ENCODE data around the gene PAEP. TPM values are rescaled to one million over a fixed set of nuclear protein-coding genes. Genes with fewer than 3 reads are reported as not detected.

PAEP gene
- total RNA-seq, 1 donor, result not detected

DNA sequence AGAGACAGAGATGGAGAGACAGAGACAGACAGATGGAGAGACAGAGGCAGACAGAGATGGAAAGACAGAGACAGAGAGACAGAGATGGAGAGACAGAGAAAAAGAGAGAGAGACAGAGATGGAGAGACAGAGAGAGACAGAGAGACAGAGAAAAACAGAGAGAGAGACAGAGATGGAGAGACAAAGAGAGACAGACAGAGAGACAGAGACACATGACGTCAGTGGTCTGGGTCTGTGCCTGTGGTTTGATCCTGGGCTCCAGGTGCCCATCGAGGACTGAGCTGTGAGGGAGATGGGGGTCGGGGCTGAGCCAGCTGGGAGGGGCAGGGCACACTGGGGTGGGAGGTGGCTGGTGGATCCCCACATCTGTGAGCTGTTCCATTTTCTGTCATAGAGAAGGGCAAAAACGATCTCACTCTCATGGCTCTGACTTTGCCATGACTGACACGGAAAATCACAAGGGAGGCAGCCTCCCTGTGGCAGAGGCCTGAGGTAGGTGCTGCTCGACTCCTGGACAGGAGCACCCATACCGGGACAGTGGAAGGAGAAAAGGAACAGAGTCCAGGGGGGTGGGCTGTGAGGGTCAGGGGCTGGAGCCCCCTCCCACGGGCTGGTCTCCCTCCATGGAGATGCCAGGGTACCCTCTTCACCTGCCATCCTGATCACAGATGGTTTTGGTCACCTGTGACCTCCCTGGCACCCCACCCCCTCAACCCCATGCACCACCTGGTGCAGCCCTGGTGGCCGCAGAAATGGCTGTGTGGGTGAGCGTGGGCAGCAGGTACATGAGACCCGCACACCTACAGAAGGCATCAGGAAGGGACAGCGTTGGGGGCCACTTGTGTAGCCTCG lies 49.0 kb downstream of the PAEP start:
- Histone ChIP-seq H3K27ac (ENCODE audit: low read depth, low read length) (no peak overlapping the region), H3K79me2 (ENCODE audit: insufficient read depth, low read length) (no peaks in the 10 kb centered on the region), H3K36me3 (ENCODE audit: insufficient read depth, low read length) (no peaks in the 10 kb centered on the region), H3K4me1 (ENCODE audit: insufficient read depth, low read length) (no peaks in the 10 kb centered on the region), H3K4me3 (ENCODE audit: insufficient read depth, low read length) (no peak overlapping the region), H2AFZ (ENCODE audit: low read length) (no peak overlapping the region), H4K20me1 (ENCODE audit: insufficient read depth, low read length) (no peaks in the 10 kb centered on the region), H3K9me3 (ENCODE audit: low read depth, low read length) (no peaks in the 10 kb centered on the region), H3K27me3 (ENCODE audit: insufficient read depth, low read length) (peaks cover 2% of the 10 kb centered on the region), H3K4me2 (ENCODE audit: insufficient read depth, low read length) (no peak overlapping the region)
- no peak for TF ChIP-seq CTCF (IDR thresholded peaks at IDR 0.05; ENCODE audit: extremely low read depth, low read depth, low read length)
- peak; percentile 84 for DNase-seq (ENCODE audit: insufficient read length, low spot score, missing footprints)

GRCh38 chr9:135611142-135611874 lies 49.8 kb downstream of the PAEP start:
- no peak for TF ChIP-seq CTCF (IDR thresholded peaks at IDR 0.05; ENCODE audit: extremely low read depth, low read depth, low read length)
- Histone ChIP-seq H3K27ac (ENCODE audit: low read depth, low read length) (no peak overlapping the region), H3K9me3 (ENCODE audit: low read depth, low read length) (no peaks in the 10 kb centered on the region), H3K79me2 (ENCODE audit: insufficient read depth, low read length) (no peaks in the 10 kb centered on the region), H4K20me1 (ENCODE audit: insufficient read depth, low read length) (no peaks in the 10 kb centered on the region), H3K4me1 (ENCODE audit: insufficient read depth, low read length) (no peaks in the 10 kb centered on the region), H3K4me2 (ENCODE audit: insufficient read depth, low read length) (no peak overlapping the region), H3K4me3 (ENCODE audit: insufficient read depth, low read length) (no peak overlapping the region), H3K36me3 (ENCODE audit: insufficient read depth, low read length) (no peaks in the 10 kb centered on the region), H3K27me3 (ENCODE audit: insufficient read depth, low read length) (peaks cover 2% of the 10 kb centered on the region), H2AFZ (ENCODE audit: low read length) (no peak overlapping the region)
- peak; percentile 86 for DNase-seq (ENCODE audit: insufficient read length, low spot score, missing footprints)

DNA sequence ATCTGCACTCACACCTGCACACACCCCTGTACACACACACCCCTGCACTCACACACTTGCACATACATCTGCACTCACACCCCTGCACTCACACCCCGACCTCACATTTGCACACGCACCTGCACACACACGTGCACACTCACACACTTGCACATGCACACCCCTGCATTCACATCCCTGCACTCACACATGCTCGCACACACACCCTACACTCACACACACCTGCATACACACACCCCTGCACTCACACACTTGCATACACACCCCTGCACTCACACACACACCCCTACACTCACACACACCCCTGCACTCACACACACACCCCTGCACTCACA lies 50.3 kb downstream of the PAEP start:
- H3K9me3 ChIP-seq (ENCODE audit: low read depth, low read length), result no peaks in the 10 kb centered on the region
- H3K27me3 ChIP-seq (ENCODE audit: insufficient read depth, low read length), result peaks cover 2% of the 10 kb centered on the region
- no peak overlapping the region for H3K4me3 ChIP-seq (ENCODE audit: insufficient read depth, low read length)
- no peaks in the 10 kb centered on the region for H3K36me3 ChIP-seq (ENCODE audit: insufficient read depth, low read length)
- H3K27ac ChIP-seq (ENCODE audit: low read depth, low read length), result no peak overlapping the region
- no peak for DNase-seq (ENCODE audit: insufficient read length, low spot score, missing footprints)
- H4K20me1 ChIP-seq (ENCODE audit: insufficient read depth, low read length), result no peaks in the 10 kb centered on the region
- no peaks in the 10 kb centered on the region for H3K4me1 ChIP-seq (ENCODE audit: insufficient read depth, low read length)
- H3K4me2 ChIP-seq (ENCODE audit: insufficient read depth, low read length), result no peak overlapping the region
- no peak for TF ChIP-seq CTCF (IDR thresholded peaks at IDR 0.05; ENCODE audit: extremely low read depth, low read depth, low read length)
- H3K79me2 ChIP-seq (ENCODE audit: insufficient read depth, low read length), result no peaks in the 10 kb centered on the region
- no peak overlapping the region for H2AFZ ChIP-seq (ENCODE audit: low read length)

GRCh38 chr9:135612437-135612836 lies 50.9 kb downstream of the PAEP start:
- DNase-seq (ENCODE audit: insufficient read length, low spot score, missing footprints), result peak; percentile 85
- no peak overlapping the region for H3K4me3 ChIP-seq (ENCODE audit: insufficient read depth, low read length)
- no peak overlapping the region for H3K4me2 ChIP-seq (ENCODE audit: insufficient read depth, low read length)
- no peaks in the 10 kb centered on the region for H4K20me1 ChIP-seq (ENCODE audit: insufficient read depth, low read length)
- no peaks in the 10 kb centered on the region for H3K4me1 ChIP-seq (ENCODE audit: insufficient read depth, low read length)
- TF ChIP-seq CTCF (IDR thresholded peaks at IDR 0.05; ENCODE audit: extremely low read depth, low read depth, low read length), result no peak
- no peak overlapping the region for H2AFZ ChIP-seq (ENCODE audit: low read length)
- no peaks in the 10 kb centered on the region for H3K79me2 ChIP-seq (ENCODE audit: insufficient read depth, low read length)
- H3K27ac ChIP-seq (ENCODE audit: low read depth, low read length), result no peak overlapping the region
- H3K9me3 ChIP-seq (ENCODE audit: low read depth, low read length), result no peaks in the 10 kb centered on the region
- peaks cover 2% of the 10 kb centered on the region for H3K27me3 ChIP-seq (ENCODE audit: insufficient read depth, low read length)
- H3K36me3 ChIP-seq (ENCODE audit: insufficient read depth, low read length), result no peaks in the 10 kb centered on the region

Data from osteoblast (primary cell).